Measurements from ENCODE around the gene P4HTM. TPM values are rescaled to one million over a fixed set of nuclear protein-coding genes. Genes with fewer than 3 reads are reported as not detected.

Gene P4HTM
- total and polyA plus RNA-seq, 4 donors, result 36.0 to 66.4 (median 47.5) TPM

DNA sequence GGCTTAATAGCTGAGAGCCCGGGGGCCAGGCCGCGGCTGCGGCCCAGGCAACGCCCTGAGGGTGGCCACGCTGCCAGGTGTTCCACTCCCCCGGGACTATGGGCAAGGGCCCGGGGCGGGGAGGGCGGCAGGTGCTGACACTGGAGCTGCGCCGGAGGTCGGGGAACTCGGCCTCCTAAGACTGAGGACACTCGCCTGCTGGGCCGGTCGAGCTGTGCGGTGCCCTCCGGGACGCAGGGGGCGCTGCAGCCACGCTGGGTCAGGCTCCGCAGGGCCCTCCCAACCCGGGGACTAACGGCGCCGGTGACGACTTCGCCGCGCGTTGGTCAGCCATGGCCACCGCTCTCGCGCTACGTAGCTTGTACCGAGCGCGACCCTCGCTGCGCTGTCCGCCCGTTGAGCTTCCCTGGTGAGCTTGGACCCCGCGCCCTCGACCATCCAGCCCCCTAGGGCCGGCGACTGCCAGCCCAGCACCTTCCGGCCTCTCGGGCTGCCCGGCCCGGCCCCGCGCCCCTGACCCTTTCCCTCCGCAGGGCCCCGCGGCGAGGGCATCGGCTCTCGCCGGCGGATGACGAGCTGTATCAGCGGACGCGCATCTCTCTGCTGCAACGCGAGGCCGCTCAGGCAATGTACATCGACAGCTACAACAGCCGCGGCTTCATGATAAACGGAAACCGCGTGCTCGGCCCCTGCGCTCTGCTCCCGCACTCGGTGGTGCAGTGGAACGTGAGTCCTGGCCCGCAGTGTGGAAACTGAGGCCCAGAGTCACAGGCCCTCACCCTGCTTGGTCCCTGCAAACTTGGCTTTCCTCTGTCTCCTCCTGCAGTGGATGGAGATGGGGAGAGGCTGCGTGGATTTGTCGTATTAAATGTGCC, 32.0 kb downstream of the P4HTM start, which contains the start of gene NDUFAF3:
Gene NDUFAF3 (plus strand): TSS at position 309 of the 875 bp plus-strand sequence. CDS start 24 bp downstream, at position 333.
- Histone ChIP-seq H3K9me3 (ENCODE audit: control insufficient read depth in 4 of 4, insufficient read depth in 3 of 4, low read length in 3 of 4) (no peaks in the 10 kb centered on the region), H3K4me1 (ENCODE audit: control insufficient read depth in 5 of 5, insufficient read depth in 5 of 5, low read length in 5 of 5) (peaks cover 6 to 32% (median 12%) of the 10 kb centered on the region in 5 donors), H3K9ac (ENCODE audit: insufficient read depth in 1 of 2, low read length in 2 of 2) (peak within 1 kb of the TSS; percentile 85 to 95), H3K36me3 (ENCODE audit: control insufficient read depth in 4 of 4, insufficient read depth in 4 of 4, low read length in 4 of 4) (peaks cover 7 to 34% (median 31%) of the 10 kb centered on the region in 4 donors), H3K4me3 (peak within 1 kb of the TSS; percentile 96), H3K27me3 (ENCODE audit: control insufficient read depth in 3 of 3, insufficient read depth in 3 of 3, low read length in 2 of 3) (no peaks in the 10 kb centered on the region), H3K27ac (ENCODE audit: low read depth in 1 of 2, low read length in 1 of 2) (peak within 1 kb of the TSS; percentile 99 to 100)
- TF ChIP-seq, protein P1, sequence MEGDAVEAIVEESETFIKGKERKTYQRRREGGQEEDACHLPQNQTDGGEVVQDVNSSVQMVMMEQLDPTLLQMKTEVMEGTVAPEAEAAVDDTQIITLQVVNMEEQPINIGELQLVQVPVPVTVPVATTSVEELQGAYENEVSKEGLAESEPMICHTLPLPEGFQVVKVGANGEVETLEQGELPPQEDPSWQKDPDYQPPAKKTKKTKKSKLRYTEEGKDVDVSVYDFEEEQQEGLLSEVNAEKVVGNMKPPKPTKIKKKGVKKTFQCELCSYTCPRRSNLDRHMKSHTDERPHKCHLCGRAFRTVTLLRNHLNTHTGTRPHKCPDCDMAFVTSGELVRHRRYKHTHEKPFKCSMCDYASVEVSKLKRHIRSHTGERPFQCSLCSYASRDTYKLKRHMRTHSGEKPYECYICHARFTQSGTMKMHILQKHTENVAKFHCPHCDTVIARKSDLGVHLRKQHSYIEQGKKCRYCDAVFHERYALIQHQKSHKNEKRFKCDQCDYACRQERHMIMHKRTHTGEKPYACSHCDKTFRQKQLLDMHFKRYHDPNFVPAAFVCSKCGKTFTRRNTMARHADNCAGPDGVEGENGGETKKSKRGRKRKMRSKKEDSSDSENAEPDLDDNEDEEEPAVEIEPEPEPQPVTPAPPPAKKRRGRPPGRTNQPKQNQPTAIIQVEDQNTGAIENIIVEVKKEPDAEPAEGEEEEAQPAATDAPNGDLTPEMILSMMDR (IDR thresholded peaks at IDR 0.05; ENCODE audit: control extremely low read depth, extremely low read depth), result peak; percentile 76
- ATAC-seq (ENCODE audit: insufficient read depth, low FRiP score) (peak; percentile 86), DNase-seq (peak; percentile 94 to 95 (median 95))
- 1% methylated on average over 79 to 83 of the region's 83 CpGs for WGBS, 2 donors

DNA sequence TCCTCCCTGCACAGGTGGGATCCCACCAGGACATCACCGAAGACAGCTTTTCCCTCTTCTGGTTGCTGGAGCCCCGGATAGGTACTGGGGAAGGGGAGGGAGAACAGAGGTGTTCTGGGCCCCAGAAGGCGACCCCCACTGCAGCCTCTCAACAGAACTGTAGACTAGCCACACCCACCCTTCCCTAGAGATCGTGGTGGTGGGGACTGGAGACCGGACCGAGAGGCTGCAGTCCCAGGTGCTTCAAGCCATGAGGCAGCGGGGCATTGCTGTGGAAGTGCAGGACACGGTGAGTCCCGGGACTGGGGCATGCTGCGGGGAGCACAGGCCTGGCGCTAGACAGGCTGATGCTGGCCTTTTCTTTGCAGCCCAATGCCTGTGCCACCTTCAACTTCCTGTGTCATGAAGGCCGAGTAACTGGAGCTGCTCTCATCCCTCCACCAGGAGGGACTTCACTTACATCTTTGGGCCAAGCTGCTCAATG, 32.7 kb downstream of the P4HTM start:
- DNase-seq (no peak), ATAC-seq (ENCODE audit: insufficient read depth, low FRiP score) (no peak)
- Histone ChIP-seq H3K4me1 (ENCODE audit: control insufficient read depth in 5 of 5, insufficient read depth in 5 of 5, low read length in 5 of 5) (peaks cover 0 to 26% (median 12%) of the 10 kb centered on the region in 5 donors), H3K27me3 (ENCODE audit: control insufficient read depth in 3 of 3, insufficient read depth in 3 of 3, low read length in 2 of 3) (no peaks in the 10 kb centered on the region), H3K36me3 (ENCODE audit: control insufficient read depth in 4 of 4, insufficient read depth in 4 of 4, low read length in 4 of 4) (peaks cover 7 to 37% (median 32%) of the 10 kb centered on the region in 4 donors), H3K4me3 (peak overlapping the region; percentile 96), H3K9me3 (ENCODE audit: control insufficient read depth in 4 of 4, insufficient read depth in 3 of 4, low read length in 3 of 4) (no peaks in the 10 kb centered on the region), H3K27ac (ENCODE audit: low read depth in 1 of 2, low read length in 1 of 2) (peak overlapping the region; percentile 99 to 100), H3K9ac (ENCODE audit: insufficient read depth in 1 of 2, low read length in 2 of 2) (peak overlapping the region; percentile 85 to 95)
- TF ChIP-seq, protein P1 (IDR thresholded peaks at IDR 0.05; ENCODE audit: control extremely low read depth, extremely low read depth), result no peak
- WGBS, 2 donors, result 23 to 31% methylated on average over 12 of the region's 12 CpGs

DNA sequence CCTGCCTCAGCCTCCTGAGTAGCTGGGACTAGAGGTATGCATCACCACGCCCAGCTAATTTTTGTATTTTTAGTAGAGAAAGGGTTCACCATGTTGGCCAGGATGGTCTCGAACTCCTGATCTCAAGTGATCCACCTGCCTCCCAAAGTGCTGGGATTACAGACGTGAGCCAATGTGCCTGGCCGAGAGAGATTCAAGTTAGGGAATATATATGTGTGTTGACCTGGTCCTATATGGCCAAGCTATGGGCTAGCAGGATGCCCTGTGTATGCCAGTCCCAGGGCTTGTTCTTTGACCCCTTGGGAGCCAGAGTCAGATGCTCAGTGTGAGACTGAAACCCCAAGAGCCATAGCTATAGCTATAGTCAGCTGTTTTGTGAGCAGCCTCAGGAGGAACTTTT, 33.7 kb downstream of the P4HTM start:
- Histone ChIP-seq H3K9ac (ENCODE audit: insufficient read depth in 1 of 2, low read length in 2 of 2) (no peak overlapping the region), H3K9me3 (ENCODE audit: control insufficient read depth in 4 of 4, insufficient read depth in 3 of 4, low read length in 3 of 4) (no peaks in the 10 kb centered on the region), H3K4me1 (ENCODE audit: control insufficient read depth in 5 of 5, insufficient read depth in 5 of 5, low read length in 5 of 5) (peaks cover 7 to 33% (median 17%) of the 10 kb centered on the region in 5 donors), H3K27me3 (ENCODE audit: control insufficient read depth in 3 of 3, insufficient read depth in 3 of 3, low read length in 2 of 3) (no peaks in the 10 kb centered on the region), H3K4me3 (no peak overlapping the region), H3K27ac (ENCODE audit: low read depth in 1 of 2, low read length in 1 of 2) (no peak overlapping the region), H3K36me3 (ENCODE audit: control insufficient read depth in 4 of 4, insufficient read depth in 4 of 4, low read length in 4 of 4) (peaks cover 7 to 39% (median 32%) of the 10 kb centered on the region in 4 donors)
- 92 to 94% methylated on average over 4 of the region's 4 CpGs for WGBS, 2 donors
- TF ChIP-seq, protein P1 (IDR thresholded peaks at IDR 0.05; ENCODE audit: control extremely low read depth, extremely low read depth), result no peak
- ATAC-seq (ENCODE audit: insufficient read depth, low FRiP score) (no peak), DNase-seq (no peak)
